Measurements from ENCODE around the gene PINLYP.

PINLYP gene

DNA sequence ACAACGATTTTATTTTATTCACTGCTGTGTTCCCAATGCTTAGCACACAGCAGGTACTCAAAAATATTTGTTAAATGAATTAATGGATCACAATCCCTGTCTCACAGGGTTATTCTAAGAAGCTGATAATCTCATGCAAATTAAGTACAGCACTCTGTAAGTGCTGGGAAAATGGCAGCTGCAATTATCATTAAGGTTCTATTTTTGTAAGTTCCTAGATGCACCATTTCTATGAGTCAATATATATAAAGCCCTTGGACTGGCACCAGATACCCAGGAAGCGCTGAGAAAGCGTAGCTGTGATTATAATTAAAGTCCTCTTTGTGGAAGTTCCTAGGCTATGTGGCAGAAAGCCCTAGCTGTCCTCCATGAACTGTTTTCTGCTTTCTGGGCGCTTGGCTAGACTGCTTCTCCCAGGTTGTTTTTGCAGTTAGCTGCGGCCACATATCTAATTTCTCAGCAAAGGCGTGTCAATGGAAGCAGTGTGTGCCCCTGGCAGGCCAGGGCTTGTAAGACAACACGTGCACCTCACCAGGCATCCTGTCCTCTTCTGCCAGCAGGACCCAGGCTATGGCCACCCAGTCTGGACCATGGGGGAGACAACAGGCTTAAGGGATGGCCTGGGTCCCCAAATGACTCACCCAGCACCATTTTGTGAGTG, 31.1 kb downstream of the PINLYP start:
- DNase-seq (ENCODE audit: low spot score in 2 of 2) (no peak), ATAC-seq (replicated peaks; ENCODE audit: extremely low read depth, poor library complexity, severe bottlenecking) (no peak)
- H3K9me3 Mint-ChIP-seq = no peaks in the 10 kb centered on the region
- peaks cover 10% of the 10 kb centered on the region for H3K36me3 Mint-ChIP-seq (ENCODE audit: insufficient read depth)
- no peak overlapping the region for H3K4me3 Mint-ChIP-seq
- H3K27me3 Mint-ChIP-seq = no peaks in the 10 kb centered on the region
- H3K27ac Mint-ChIP-seq (ENCODE audit: low read depth) = peak overlapping the region; percentile 46
- H3K4me1 Mint-ChIP-seq = peaks cover 18% of the 10 kb centered on the region

DNA sequence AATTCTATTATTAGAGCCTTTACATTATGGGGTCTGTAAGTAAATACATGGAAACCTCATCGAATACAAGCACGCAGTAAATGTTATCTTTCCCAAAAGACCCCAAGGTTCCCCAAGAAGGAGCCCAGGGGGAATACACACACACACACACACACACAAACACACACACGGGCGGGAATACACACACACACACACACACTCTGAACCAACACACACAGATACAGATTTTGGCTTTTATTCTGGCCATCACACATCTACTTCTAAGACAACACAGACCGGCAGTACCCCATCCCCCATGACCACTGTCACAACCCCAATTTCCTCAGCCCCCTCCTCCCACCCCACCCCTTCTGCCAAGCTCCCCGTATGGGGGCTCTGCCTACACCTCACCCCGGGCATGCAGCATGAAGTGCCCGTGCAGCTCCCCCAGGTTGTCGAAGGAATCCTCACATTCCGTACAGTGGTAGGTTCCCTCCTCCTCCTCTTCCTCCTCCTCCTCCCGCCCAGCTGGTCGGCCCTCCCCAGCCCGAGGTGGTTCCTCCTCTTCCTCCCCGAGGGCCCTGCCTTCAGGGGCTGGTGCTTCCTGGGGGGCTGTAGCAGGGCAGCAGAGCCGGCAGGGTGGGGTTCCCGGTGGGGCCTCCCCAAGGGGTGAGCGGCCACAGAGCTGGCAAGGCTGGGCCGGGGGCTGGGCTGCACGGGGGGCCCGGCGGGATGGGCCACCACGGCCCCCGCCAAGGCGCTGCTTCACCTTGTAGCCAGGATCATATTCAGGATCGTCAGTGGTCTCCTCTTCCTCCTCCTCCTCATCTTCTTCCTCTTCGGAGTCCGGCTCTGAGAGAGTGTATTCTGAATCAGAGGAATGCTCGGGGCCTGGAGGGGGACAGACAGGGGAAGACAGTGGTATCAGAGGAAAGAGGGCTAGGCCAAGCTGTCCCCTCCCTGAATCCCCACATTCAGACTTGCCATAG, 31.9 kb downstream of the PINLYP start:
- ATAC-seq (replicated peaks; ENCODE audit: extremely low read depth, poor library complexity, severe bottlenecking) (no peak), DNase-seq (ENCODE audit: low spot score in 2 of 2) (no peak)
- no peaks in the 10 kb centered on the region for H3K9me3 Mint-ChIP-seq
- H3K27me3 Mint-ChIP-seq = no peaks in the 10 kb centered on the region
- H3K27ac Mint-ChIP-seq (ENCODE audit: low read depth) = no peak overlapping the region
- no peak overlapping the region for H3K4me3 Mint-ChIP-seq
- peaks cover 26% of the 10 kb centered on the region for H3K4me1 Mint-ChIP-seq
- peaks cover 10% of the 10 kb centered on the region for H3K36me3 Mint-ChIP-seq (ENCODE audit: insufficient read depth)

DNA sequence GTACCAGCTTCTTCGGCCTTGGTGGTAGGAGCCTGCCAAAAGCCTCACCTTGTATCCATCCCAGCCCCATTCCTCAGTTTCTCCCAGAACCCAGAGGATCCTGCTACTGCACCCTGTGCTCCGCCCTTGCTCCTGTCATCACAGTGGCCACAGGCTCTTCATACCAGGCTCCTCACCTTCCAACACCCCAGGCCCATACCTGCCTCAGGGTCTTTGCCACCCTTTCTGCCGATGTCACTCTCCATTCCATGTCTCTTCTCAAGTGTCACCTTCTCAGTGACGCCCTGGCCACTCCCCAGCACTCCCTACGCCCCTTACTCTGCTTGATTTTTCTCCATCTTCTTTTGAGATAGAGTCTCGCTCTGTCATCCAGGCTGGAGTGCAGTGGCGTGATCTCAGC, 34.3 kb downstream of the PINLYP start:
- peaks cover 48% of the 10 kb centered on the region for H3K4me1 Mint-ChIP-seq
- H3K9me3 Mint-ChIP-seq = no peaks in the 10 kb centered on the region
- H3K27me3 Mint-ChIP-seq = no peaks in the 10 kb centered on the region
- H3K4me3 Mint-ChIP-seq = no peak overlapping the region
- DNase-seq (ENCODE audit: low spot score in 2 of 2) = no peak
- H3K27ac Mint-ChIP-seq (ENCODE audit: low read depth) = peak overlapping the region; percentile 45
- no peak for ATAC-seq (replicated peaks; ENCODE audit: extremely low read depth, poor library complexity, severe bottlenecking)
- peaks cover 9% of the 10 kb centered on the region for H3K36me3 Mint-ChIP-seq (ENCODE audit: insufficient read depth)

GRCh38 chr19:43610493-43610892, 34.9 kb downstream of the PINLYP start:
- no peaks in the 10 kb centered on the region for H3K27me3 Mint-ChIP-seq
- no peak for ATAC-seq (replicated peaks; ENCODE audit: extremely low read depth, poor library complexity, severe bottlenecking)

DNA sequence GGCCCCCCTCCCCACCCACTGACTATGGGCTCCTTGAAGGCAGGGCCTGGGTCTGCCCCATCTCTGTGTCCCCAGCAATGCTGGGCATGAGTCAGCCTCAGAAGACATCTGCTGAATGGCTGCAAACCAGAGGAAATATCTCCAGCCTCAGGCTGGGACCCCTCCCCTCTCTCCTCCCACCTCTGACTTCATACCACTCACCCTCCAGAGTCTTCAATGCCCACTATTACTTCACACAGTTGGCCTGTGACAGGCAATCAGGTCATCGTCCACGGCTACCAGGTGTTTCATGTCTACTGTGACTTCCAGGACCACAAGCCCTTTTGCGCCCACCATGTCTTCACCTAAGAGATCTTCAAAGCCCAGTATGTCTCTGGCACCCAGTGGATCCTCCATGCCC, 36.2 kb downstream of the PINLYP start, which contains the start of gene SRRM5:
TSS of gene SRRM5 (plus strand) at position 301 of the 400 bp plus-strand sequence. CDS start at position 335, 34 bp downstream.
- no peaks in the 10 kb centered on the region for H3K9me3 Mint-ChIP-seq
- DNase-seq (ENCODE audit: low spot score in 2 of 2) = no peak
- peaks cover 59% of the 10 kb centered on the region for H3K4me1 Mint-ChIP-seq
- no peak within 1 kb of the TSS for H3K4me3 Mint-ChIP-seq
- no peaks in the 10 kb centered on the region for H3K27me3 Mint-ChIP-seq
- peaks cover 7% of the 10 kb centered on the region for H3K36me3 Mint-ChIP-seq (ENCODE audit: insufficient read depth)
- ATAC-seq (replicated peaks; ENCODE audit: extremely low read depth, poor library complexity, severe bottlenecking) = no peak
- H3K27ac Mint-ChIP-seq (ENCODE audit: low read depth) = peak within 1 kb of the TSS; percentile 77

More at GRCh38 chr19:43610493-43610892, 34.9 kb downstream of the PINLYP start:
- Mint-ChIP-seq H3K4me1 (peaks cover 50% of the 10 kb centered on the region), H3K4me3 (no peak overlapping the region), H3K27ac (ENCODE audit: low read depth) (peak overlapping the region; percentile 68), H3K9me3 (no peaks in the 10 kb centered on the region), H3K36me3 (ENCODE audit: insufficient read depth) (peaks cover 9% of the 10 kb centered on the region)
- no peak for DNase-seq (ENCODE audit: low spot score in 2 of 2)

DNA sequence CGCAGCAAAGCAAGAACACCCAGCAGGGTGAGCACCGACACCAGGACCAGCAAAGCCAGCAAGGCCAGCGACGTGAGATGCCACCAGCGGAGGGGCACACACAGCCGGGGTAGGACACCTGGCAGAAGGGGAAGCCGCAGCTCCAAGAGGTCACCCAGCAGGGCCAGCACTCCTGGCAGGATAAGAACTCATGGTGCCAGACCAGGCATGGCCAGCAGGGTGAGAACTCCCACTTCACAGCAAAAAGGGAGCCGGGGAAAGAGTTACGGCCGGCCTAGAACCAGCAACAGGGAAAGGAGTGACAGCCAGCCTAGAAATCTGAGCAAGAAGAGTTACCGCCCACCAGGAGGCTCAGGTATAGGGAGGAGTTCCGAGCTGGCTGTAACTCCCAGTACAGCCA, 36.8 kb downstream of the PINLYP start:
- Mint-ChIP-seq H3K36me3 (ENCODE audit: insufficient read depth) (peaks cover 6% of the 10 kb centered on the region), H3K9me3 (no peaks in the 10 kb centered on the region), H3K4me3 (no peak overlapping the region), H3K27me3 (no peaks in the 10 kb centered on the region), H3K4me1 (peaks cover 64% of the 10 kb centered on the region), H3K27ac (ENCODE audit: low read depth) (peak overlapping the region; percentile 77)
- DNase-seq (ENCODE audit: low spot score in 2 of 2) (no peak), ATAC-seq (replicated peaks; ENCODE audit: extremely low read depth, poor library complexity, severe bottlenecking) (no peak)

DNA sequence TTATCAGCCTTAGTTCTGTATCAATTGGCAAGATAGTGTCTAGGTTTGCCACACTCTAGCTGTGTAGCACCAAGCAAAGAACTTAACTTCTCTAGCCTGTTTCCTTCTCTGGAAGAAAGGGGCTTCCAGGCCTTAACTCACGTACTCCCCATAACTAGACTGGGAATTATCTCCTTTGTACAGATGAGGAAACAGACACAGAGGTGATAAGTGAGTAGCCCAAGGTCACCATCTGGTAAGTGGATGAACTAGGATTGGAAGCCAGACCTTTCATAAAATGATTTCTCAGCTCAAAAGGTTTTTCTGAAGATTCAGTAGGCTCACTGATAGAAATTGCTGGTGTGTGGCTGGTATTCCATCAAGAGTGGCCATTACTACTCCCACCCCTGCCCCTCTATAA, 40.7 kb downstream of the PINLYP start:
- H3K36me3 Mint-ChIP-seq (ENCODE audit: insufficient read depth) = peaks cover 13% of the 10 kb centered on the region
- DNase-seq (ENCODE audit: low spot score in 2 of 2) (no peak), ATAC-seq (replicated peaks; ENCODE audit: extremely low read depth, poor library complexity, severe bottlenecking) (no peak)
- no peak overlapping the region for H3K27ac Mint-ChIP-seq (ENCODE audit: low read depth)
- H3K27me3 Mint-ChIP-seq = no peaks in the 10 kb centered on the region
- no peaks in the 10 kb centered on the region for H3K9me3 Mint-ChIP-seq
- H3K4me1 Mint-ChIP-seq = peaks cover 63% of the 10 kb centered on the region
- no peak overlapping the region for H3K4me3 Mint-ChIP-seq

GRCh38 chr19:43616954-43617353, 41.4 kb downstream of the PINLYP start:
- Mint-ChIP-seq H3K4me1 (peaks cover 57% of the 10 kb centered on the region), H3K27ac (ENCODE audit: low read depth) (no peak overlapping the region), H3K27me3 (no peaks in the 10 kb centered on the region), H3K36me3 (ENCODE audit: insufficient read depth) (peaks cover 11% of the 10 kb centered on the region), H3K9me3 (no peaks in the 10 kb centered on the region), H3K4me3 (no peak overlapping the region)
- DNase-seq (ENCODE audit: low spot score in 2 of 2) (no peak), ATAC-seq (replicated peaks; ENCODE audit: extremely low read depth, poor library complexity, severe bottlenecking) (no peak)

DNA sequence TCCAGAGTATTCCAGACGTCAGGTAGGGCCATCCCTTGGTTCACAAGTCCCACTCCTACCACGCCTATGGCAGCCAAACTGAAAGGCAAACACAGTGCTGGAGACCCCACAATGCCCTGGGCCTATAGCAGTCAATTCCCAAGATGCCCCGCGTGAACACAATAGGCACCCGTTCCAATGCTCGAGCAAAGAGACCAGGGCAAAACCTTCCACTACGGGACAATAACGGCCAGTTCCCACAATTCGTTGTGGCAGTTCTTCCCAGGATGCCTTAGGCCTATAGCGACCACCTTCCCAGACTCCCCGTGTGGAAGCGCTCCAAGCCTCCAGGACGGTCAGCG, 43.3 kb downstream of the PINLYP start:
- Mint-ChIP-seq H3K4me1 (peaks cover 40% of the 10 kb centered on the region), H3K4me3 (peak overlapping the region; percentile 98), H3K9me3 (no peaks in the 10 kb centered on the region), H3K27ac (ENCODE audit: low read depth) (peak overlapping the region; percentile 92), H3K36me3 (ENCODE audit: insufficient read depth) (peaks cover 9% of the 10 kb centered on the region), H3K27me3 (no peaks in the 10 kb centered on the region)
- DNase-seq (ENCODE audit: low spot score in 2 of 2) (no peak), ATAC-seq (replicated peaks; ENCODE audit: extremely low read depth, poor library complexity, severe bottlenecking) (no peak)

DNA sequence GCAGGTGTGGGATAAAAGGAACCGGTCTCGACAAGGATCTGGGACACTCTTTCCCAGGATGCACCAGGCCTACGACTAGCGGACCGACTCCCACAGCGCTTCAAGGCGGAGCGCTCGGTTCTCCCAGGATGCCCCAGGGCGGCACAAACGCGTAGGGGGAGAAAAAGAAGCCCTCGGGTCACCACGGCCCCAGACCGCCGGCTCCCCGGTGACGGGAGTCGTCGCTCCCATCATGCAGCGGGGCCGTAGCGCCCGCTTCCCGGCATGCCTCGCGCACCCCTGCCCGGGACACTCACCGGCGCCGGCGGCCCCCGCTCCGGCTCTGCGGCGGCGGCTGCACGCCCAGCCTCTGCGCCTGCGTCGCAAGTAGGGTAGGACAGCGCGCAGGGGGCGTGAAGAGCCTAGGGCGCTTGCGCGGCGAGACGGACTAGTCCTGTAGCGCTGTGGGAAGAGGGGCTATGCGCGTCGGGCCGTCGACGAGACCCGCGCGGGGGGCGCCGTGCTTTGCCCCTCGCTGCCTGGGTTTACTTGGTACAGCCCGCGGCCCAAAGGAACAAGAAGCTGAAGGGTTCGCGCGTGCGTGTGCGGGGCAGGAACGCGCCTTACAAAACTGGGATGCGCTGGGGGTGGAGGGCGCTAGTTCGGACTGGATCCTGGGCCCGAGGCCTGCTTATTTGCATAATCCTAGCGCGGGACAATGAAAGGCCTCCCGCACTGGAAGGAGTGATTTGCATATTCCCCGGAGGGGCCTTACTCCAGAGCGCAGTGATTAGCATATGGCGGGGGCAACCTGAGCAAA, 43.9 kb downstream of the PINLYP start, which contains the start of gene ZNF428:
TSS of gene ZNF428 (minus strand) at position 368 of the 799 bp plus-strand sequence. CDS start 5,325 bp downstream, outside the sequence.
- Mint-ChIP-seq H3K36me3 (ENCODE audit: insufficient read depth) (peaks cover 9% of the 10 kb centered on the region), H3K27ac (ENCODE audit: low read depth) (peak within 1 kb of the TSS; percentile 92), H3K27me3 (no peaks in the 10 kb centered on the region), H3K4me1 (peaks cover 41% of the 10 kb centered on the region), H3K4me3 (peak within 1 kb of the TSS; percentile 98), H3K9me3 (no peaks in the 10 kb centered on the region)
- peak; percentile 93 for ATAC-seq (replicated peaks; ENCODE audit: extremely low read depth, poor library complexity, severe bottlenecking)
- DNase-seq (ENCODE audit: low spot score in 2 of 2) = peak; percentile 67 to 71

GRCh38 chr19:43620061-43621001, 44.7 kb downstream of the PINLYP start:
- DNase-seq (ENCODE audit: low spot score in 2 of 2) (no peak), ATAC-seq (replicated peaks; ENCODE audit: extremely low read depth, poor library complexity, severe bottlenecking) (peak; percentile 3)
- Mint-ChIP-seq H3K27me3 (no peaks in the 10 kb centered on the region), H3K4me3 (peak overlapping the region; percentile 98), H3K27ac (ENCODE audit: low read depth) (peak overlapping the region; percentile 92), H3K36me3 (ENCODE audit: insufficient read depth) (peaks cover 9% of the 10 kb centered on the region), H3K4me1 (peaks cover 39% of the 10 kb centered on the region), H3K9me3 (no peaks in the 10 kb centered on the region)

All from central memory CD8-positive, alpha-beta T cell (primary cell).